ENCODE measurements around the gene HS6ST2.

HS6ST2 gene

DNA sequence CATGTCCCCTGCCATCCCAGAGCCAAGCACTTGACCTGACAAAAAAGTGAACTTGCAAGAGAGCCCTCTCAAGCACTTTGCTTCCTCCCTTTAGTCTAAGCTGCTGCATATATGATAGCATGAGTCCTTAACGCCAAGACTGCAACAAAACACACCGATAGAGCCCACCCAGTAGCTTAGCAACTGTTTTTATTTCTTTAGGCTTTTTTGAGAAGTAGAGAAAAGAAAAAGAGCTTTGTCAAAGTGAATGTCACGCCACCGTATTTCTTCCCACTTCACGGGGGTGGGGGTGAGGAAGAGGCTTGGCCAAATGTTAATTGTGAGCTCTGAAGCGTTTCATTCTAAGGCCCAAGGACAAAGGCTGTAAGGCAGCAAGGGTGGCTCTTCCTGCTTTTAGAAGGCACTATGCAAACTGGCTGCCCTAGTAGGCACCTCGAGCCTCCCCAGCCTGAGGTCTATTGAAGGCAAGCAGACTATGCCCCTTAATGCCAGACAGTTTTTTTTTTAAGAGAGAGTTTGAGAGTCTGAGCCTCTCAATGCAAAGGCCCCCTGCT is 138.6 kb downstream of the HS6ST2 start:
- no CpG with 5 or more reads among the region's 7 CpGs for WGBS (ENCODE audit: extremely low coverage, insufficient coverage, low lambda C conversion rate)
- H3K18ac ChIP-seq (ENCODE audit: low read length), result no peak overlapping the region
- H3K4me3 ChIP-seq (ENCODE audit: low read length), result no peak overlapping the region
- no peaks in the 10 kb centered on the region for H3K27me3 ChIP-seq (ENCODE audit: insufficient read depth, low read length, poor library complexity)
- no peak overlapping the region for H4K5ac ChIP-seq (ENCODE audit: low read length)
- H3K23ac ChIP-seq (ENCODE audit: low read length), result no peak overlapping the region
- H3K9ac ChIP-seq (ENCODE audit: low read length), result no peak overlapping the region
- no peak overlapping the region for H2AK5ac ChIP-seq (ENCODE audit: low read length)
- H3K4me2 ChIP-seq (ENCODE audit: low read length), result no peak overlapping the region
- H3K4me1 ChIP-seq (ENCODE audit: control insufficient read depth, low read depth, low read length), result no peaks in the 10 kb centered on the region
- no peak overlapping the region for H2BK15ac ChIP-seq (replicated peaks; ENCODE audit: low read depth)
- no peak overlapping the region for H3K27ac ChIP-seq (ENCODE audit: low read depth, low read length)
- no peaks in the 10 kb centered on the region for H3K79me2 ChIP-seq (ENCODE audit: control insufficient read depth, insufficient read depth, low read length)
- H2BK5ac ChIP-seq (ENCODE audit: low read length), result no peak overlapping the region
- H2BK120ac ChIP-seq (ENCODE audit: low read depth, low read length), result no peak overlapping the region
- H3K4ac ChIP-seq (ENCODE audit: low read depth, low read length), result no peak overlapping the region
- H3K56ac ChIP-seq (ENCODE audit: low read length), result no peak overlapping the region
- H3K36me3 ChIP-seq (ENCODE audit: control insufficient read depth, insufficient read depth, low read length), result no peaks in the 10 kb centered on the region
- no peaks in the 10 kb centered on the region for H3K79me1 ChIP-seq (ENCODE audit: low read length)
- no peak for DNase-seq
- H4K8ac ChIP-seq (ENCODE audit: low read depth, low read length), result no peak overlapping the region

DNA sequence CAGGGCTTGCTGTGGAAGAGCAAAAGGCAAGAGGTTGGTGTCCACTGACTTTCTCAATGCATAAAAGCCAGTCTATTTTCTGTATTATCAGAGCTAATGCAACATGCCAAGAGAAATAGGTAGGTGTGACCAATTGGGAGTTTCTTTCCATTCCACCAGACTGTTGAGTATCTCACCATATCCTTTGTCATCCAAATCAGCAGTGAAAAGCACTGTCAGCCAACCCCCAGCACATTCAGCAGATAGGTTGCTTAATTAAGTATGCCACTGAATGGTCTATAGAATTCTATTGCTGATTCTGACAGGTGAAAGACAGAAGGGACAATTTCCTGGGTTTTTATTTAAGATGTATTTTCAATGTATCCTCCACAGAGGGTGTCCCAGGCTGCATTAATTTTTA is 139.8 kb downstream of the HS6ST2 start:
- Histone ChIP-seq H3K56ac (ENCODE audit: low read length) (no peak overlapping the region), H2AK5ac (ENCODE audit: low read length) (no peak overlapping the region), H2BK120ac (ENCODE audit: low read depth, low read length) (no peak overlapping the region), H2BK5ac (ENCODE audit: low read length) (no peak overlapping the region), H3K79me2 (ENCODE audit: control insufficient read depth, insufficient read depth, low read length) (no peaks in the 10 kb centered on the region), H3K23ac (ENCODE audit: low read length) (no peak overlapping the region), H3K18ac (ENCODE audit: low read length) (no peak overlapping the region), H3K36me3 (ENCODE audit: control insufficient read depth, insufficient read depth, low read length) (no peaks in the 10 kb centered on the region), H3K4ac (ENCODE audit: low read depth, low read length) (no peak overlapping the region), H2BK15ac (replicated peaks; ENCODE audit: low read depth) (no peak overlapping the region), H3K4me3 (ENCODE audit: low read length) (no peak overlapping the region), H3K4me1 (ENCODE audit: control insufficient read depth, low read depth, low read length) (no peaks in the 10 kb centered on the region), H3K79me1 (ENCODE audit: low read length) (no peaks in the 10 kb centered on the region), H3K27me3 (ENCODE audit: insufficient read depth, low read length, poor library complexity) (no peaks in the 10 kb centered on the region), H3K4me2 (ENCODE audit: low read length) (no peak overlapping the region), H4K5ac (ENCODE audit: low read length) (no peak overlapping the region), H3K27ac (ENCODE audit: low read depth, low read length) (no peak overlapping the region), H3K9ac (ENCODE audit: low read length) (no peak overlapping the region), H4K8ac (ENCODE audit: low read depth, low read length) (no peak overlapping the region)
- no peak for DNase-seq

DNA sequence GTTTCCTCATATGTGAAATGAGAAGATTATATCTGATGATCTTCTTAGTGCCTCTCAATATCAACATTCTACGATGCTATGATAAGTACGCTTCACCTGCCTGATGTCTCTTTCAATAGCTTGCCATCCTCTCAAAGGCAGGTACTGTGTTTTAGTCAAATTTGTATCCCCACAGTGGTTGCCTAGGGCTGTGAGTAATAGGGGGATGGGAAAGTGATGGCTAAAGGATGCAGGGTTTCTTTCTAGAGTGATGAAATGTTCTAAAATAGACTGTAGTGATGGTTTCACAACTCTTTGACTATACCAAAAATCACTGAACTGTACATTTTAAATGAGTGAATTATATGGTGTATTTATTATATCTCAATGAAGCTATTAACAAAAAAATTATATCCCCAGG is 142.8 kb downstream of the HS6ST2 start:
- Histone ChIP-seq H3K27ac (ENCODE audit: low read depth, low read length) (no peak overlapping the region), H2BK120ac (ENCODE audit: low read depth, low read length) (no peak overlapping the region), H3K36me3 (ENCODE audit: control insufficient read depth, insufficient read depth, low read length) (no peaks in the 10 kb centered on the region), H3K23ac (ENCODE audit: low read length) (no peak overlapping the region), H3K4me2 (ENCODE audit: low read length) (no peak overlapping the region), H3K4me3 (ENCODE audit: low read length) (no peak overlapping the region), H2BK5ac (ENCODE audit: low read length) (no peak overlapping the region), H3K79me2 (ENCODE audit: control insufficient read depth, insufficient read depth, low read length) (no peaks in the 10 kb centered on the region), H3K4me1 (ENCODE audit: control insufficient read depth, low read depth, low read length) (no peaks in the 10 kb centered on the region), H3K27me3 (ENCODE audit: insufficient read depth, low read length, poor library complexity) (no peaks in the 10 kb centered on the region), H4K5ac (ENCODE audit: low read length) (no peak overlapping the region), H2BK15ac (replicated peaks; ENCODE audit: low read depth) (no peak overlapping the region), H3K79me1 (ENCODE audit: low read length) (no peaks in the 10 kb centered on the region), H3K9ac (ENCODE audit: low read length) (no peak overlapping the region), H3K56ac (ENCODE audit: low read length) (no peak overlapping the region), H3K4ac (ENCODE audit: low read depth, low read length) (no peak overlapping the region), H3K18ac (ENCODE audit: low read length) (no peak overlapping the region), H2AK5ac (ENCODE audit: low read length) (no peak overlapping the region), H4K8ac (ENCODE audit: low read depth, low read length) (no peak overlapping the region)
- no CpG with 5 or more reads among the region's 2 CpGs for WGBS (ENCODE audit: extremely low coverage, insufficient coverage, low lambda C conversion rate)
- DNase-seq, result no peak

DNA sequence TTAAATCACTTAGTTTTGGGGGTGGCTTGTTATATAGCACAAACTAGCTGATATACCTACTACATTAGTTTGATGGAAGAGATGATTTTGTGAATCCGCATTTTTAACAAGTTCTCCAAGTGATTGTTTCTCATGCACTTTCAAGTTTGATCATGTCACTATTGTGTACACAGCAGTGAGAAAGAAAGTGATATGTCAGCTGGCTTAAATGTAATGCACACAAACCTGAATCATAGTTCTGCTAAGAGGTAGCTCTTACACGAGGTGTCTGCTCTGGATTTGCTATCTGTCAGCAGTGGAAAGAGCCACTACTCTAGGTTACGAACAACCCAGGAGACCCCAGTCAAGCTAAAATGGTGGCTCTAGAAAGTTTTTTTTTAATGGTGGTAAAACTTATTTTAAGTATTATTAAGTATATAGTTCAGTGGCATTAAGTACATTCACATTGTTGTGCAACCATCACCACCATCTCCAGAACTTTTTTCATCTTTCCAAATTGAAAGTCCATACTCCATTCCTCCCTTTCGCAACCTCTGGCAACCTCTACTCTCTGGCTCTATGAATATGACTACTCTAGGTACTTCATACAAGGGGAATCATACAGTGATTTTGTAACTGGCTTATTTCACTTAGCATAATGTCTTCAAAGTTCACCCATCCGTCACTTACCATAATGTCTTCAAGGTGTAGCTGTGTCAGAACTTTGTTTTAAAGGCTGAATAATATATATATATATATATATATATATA is 147.3 kb downstream of the HS6ST2 start:
- no peak overlapping the region for H4K8ac ChIP-seq (ENCODE audit: low read depth, low read length)

DNA sequence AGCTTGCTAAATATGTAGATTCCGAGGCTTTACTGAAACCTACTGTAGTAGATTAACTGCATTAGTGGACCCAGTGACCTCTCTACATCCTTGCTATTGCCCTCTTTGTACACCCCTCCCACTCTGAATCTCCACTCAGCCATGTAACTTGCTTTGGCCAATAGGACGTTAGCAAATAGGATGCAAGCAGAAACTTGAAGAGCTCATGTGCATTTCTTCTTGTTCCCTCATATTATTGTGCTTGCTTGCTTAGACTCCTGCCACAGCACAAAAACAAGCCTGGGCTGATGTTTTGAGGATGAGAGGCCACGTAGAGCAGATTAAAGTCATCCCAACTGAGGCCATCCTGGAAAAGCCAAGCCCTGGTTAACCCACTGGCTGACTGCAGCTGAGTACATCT is 147.9 kb downstream of the HS6ST2 start:
- H2BK15ac ChIP-seq (replicated peaks; ENCODE audit: low read depth), result no peak overlapping the region
- no peak overlapping the region for H3K23ac ChIP-seq (ENCODE audit: low read length)
- no peak overlapping the region for H4K8ac ChIP-seq (ENCODE audit: low read depth, low read length)
- H3K27ac ChIP-seq (ENCODE audit: low read depth, low read length), result no peak overlapping the region
- no peak overlapping the region for H2BK120ac ChIP-seq (ENCODE audit: low read depth, low read length)
- H3K4me1 ChIP-seq (ENCODE audit: control insufficient read depth, low read depth, low read length), result no peaks in the 10 kb centered on the region
- no peaks in the 10 kb centered on the region for H3K36me3 ChIP-seq (ENCODE audit: control insufficient read depth, insufficient read depth, low read length)
- no peaks in the 10 kb centered on the region for H3K79me2 ChIP-seq (ENCODE audit: control insufficient read depth, insufficient read depth, low read length)
- no peak overlapping the region for H2AK5ac ChIP-seq (ENCODE audit: low read length)
- no peak overlapping the region for H3K18ac ChIP-seq (ENCODE audit: low read length)
- no peak overlapping the region for H3K4ac ChIP-seq (ENCODE audit: low read depth, low read length)
- H3K79me1 ChIP-seq (ENCODE audit: low read length), result no peaks in the 10 kb centered on the region
- H2BK5ac ChIP-seq (ENCODE audit: low read length), result no peak overlapping the region
- no peak overlapping the region for H3K56ac ChIP-seq (ENCODE audit: low read length)
- H4K5ac ChIP-seq (ENCODE audit: low read length), result no peak overlapping the region
- WGBS (ENCODE audit: extremely low coverage, insufficient coverage, low lambda C conversion rate), result no CpG with 5 or more reads among the region's 3 CpGs
- H3K27me3 ChIP-seq (ENCODE audit: insufficient read depth, low read length, poor library complexity), result no peaks in the 10 kb centered on the region
- no peak overlapping the region for H3K9ac ChIP-seq (ENCODE audit: low read length)
- no peak for DNase-seq
- no peak overlapping the region for H3K4me3 ChIP-seq (ENCODE audit: low read length)
- H3K4me2 ChIP-seq (ENCODE audit: low read length), result no peak overlapping the region

More for the DNA sequence above, 147.3 kb downstream of the HS6ST2 start:
- H3K4me1 ChIP-seq (ENCODE audit: control insufficient read depth, low read depth, low read length), result no peaks in the 10 kb centered on the region
- H3K18ac ChIP-seq (ENCODE audit: low read length), result no peak overlapping the region
- H2BK15ac ChIP-seq (replicated peaks; ENCODE audit: low read depth), result no peak overlapping the region
- no peaks in the 10 kb centered on the region for H3K79me1 ChIP-seq (ENCODE audit: low read length)
- H3K79me2 ChIP-seq (ENCODE audit: control insufficient read depth, insufficient read depth, low read length), result no peaks in the 10 kb centered on the region
- H3K9ac ChIP-seq (ENCODE audit: low read length), result no peak overlapping the region
- no peak overlapping the region for H3K4me2 ChIP-seq (ENCODE audit: low read length)
- H3K56ac ChIP-seq (ENCODE audit: low read length), result no peak overlapping the region
- H3K36me3 ChIP-seq (ENCODE audit: control insufficient read depth, insufficient read depth, low read length), result no peaks in the 10 kb centered on the region
- no peak overlapping the region for H4K5ac ChIP-seq (ENCODE audit: low read length)
- H3K27ac ChIP-seq (ENCODE audit: low read depth, low read length), result no peak overlapping the region
- no peak overlapping the region for H3K4me3 ChIP-seq (ENCODE audit: low read length)
- H2BK120ac ChIP-seq (ENCODE audit: low read depth, low read length), result no peak overlapping the region
- no peak overlapping the region for H2AK5ac ChIP-seq (ENCODE audit: low read length)
- no peak overlapping the region for H3K4ac ChIP-seq (ENCODE audit: low read depth, low read length)
- DNase-seq, result no peak
- no peak overlapping the region for H3K23ac ChIP-seq (ENCODE audit: low read length)
- H2BK5ac ChIP-seq (ENCODE audit: low read length), result no peak overlapping the region
- no peaks in the 10 kb centered on the region for H3K27me3 ChIP-seq (ENCODE audit: insufficient read depth, low read length, poor library complexity)
- no CpG with 5 or more reads among the region's 5 CpGs for WGBS (ENCODE audit: extremely low coverage, insufficient coverage, low lambda C conversion rate)

DNA sequence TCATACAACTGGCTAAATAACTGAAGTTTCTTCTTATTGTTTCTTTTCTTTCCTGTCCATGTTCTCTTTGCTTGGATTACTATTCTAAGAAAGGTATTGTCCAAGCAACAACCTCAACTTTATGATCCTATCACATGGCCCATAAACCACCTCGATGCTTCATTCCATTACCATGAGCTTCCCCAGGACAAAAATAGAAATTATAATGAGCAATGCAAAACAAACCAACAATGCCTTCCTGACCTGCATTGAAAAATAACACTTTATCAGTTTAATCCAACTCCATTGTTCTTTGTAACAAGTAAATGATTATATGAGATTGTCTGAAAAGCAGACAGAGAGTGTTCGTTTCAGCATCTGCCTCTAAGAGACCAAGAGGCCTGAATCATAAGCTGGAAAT is 148.8 kb downstream of the HS6ST2 start:
- Histone ChIP-seq H2AK5ac (ENCODE audit: low read length) (no peak overlapping the region), H3K27ac (ENCODE audit: low read depth, low read length) (no peak overlapping the region), H3K4me3 (ENCODE audit: low read length) (no peak overlapping the region), H3K23ac (ENCODE audit: low read length) (no peak overlapping the region), H3K27me3 (ENCODE audit: insufficient read depth, low read length, poor library complexity) (no peaks in the 10 kb centered on the region), H3K4me2 (ENCODE audit: low read length) (no peak overlapping the region), H4K5ac (ENCODE audit: low read length) (no peak overlapping the region), H4K8ac (ENCODE audit: low read depth, low read length) (no peak overlapping the region), H3K4ac (ENCODE audit: low read depth, low read length) (no peak overlapping the region), H3K4me1 (ENCODE audit: control insufficient read depth, low read depth, low read length) (no peaks in the 10 kb centered on the region), H3K56ac (ENCODE audit: low read length) (no peak overlapping the region), H3K79me1 (ENCODE audit: low read length) (no peaks in the 10 kb centered on the region), H2BK120ac (ENCODE audit: low read depth, low read length) (no peak overlapping the region), H3K18ac (ENCODE audit: low read length) (no peak overlapping the region), H3K79me2 (ENCODE audit: control insufficient read depth, insufficient read depth, low read length) (no peaks in the 10 kb centered on the region), H2BK5ac (ENCODE audit: low read length) (no peak overlapping the region), H2BK15ac (replicated peaks; ENCODE audit: low read depth) (no peak overlapping the region), H3K36me3 (ENCODE audit: control insufficient read depth, insufficient read depth, low read length) (no peaks in the 10 kb centered on the region), H3K9ac (ENCODE audit: low read length) (no peak overlapping the region)
- no peak for DNase-seq
- WGBS (ENCODE audit: extremely low coverage, insufficient coverage, low lambda C conversion rate), result no CpG with 5 or more reads among the region's 2 CpGs
